ENCODE data around the gene MOB3B.
A peak's percentile ranks its signal among the peaks of the same experiment; 100 is the strongest.

The MOB3B gene

DNA sequence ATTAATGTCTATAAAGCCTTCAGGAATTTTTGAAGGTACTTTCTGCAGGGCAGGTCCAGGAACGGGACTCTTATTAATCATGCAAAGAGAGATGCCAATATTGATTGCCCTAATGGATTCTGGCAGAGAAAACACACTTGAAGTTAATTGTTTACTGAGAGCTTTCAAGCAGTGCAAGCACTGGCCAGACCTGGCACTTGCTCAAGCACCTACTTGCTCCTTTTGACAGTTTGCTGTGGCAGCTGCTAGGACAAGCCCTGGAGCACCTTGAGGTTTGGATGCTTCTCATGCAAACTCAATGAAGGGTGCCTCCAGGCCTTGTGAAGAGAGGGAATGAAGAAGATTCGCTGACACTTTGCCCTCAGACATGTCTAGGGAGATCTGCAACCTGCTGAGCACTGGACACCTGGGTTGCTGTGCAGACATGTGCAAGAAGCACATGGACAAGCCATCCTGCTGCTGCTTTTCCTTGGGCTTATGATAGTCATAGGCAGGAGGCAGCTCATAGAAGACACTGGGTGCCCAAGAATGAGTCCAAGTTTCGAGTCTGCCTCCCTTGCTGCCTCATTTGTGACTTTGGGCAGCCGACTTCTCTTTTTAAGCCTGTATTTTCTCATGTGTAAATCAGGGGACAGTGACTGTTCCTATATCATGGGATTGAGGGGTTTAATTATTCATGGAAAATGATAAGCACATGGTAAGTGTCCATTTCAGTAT is 143.8 kb downstream of the MOB3B start:
- Histone ChIP-seq H3K9me3 (ENCODE audit: insufficient read depth, low read depth, low read length) (no peaks in the 10 kb centered on the region), H2BK120ac (ENCODE audit: insufficient read depth, low read length, poor library complexity) (no peak overlapping the region), H3K79me1 (ENCODE audit: low read length) (peaks cover 4% of the 10 kb centered on the region), H4K8ac (ENCODE audit: low read depth, low read length) (no peak overlapping the region), H3K18ac (ENCODE audit: low read length) (no peak overlapping the region), H3K9ac (ENCODE audit: low read length) (no peak overlapping the region), H2AFZ (ENCODE audit: insufficient read depth, low read length, poor library complexity) (no peak overlapping the region), H3K23ac (ENCODE audit: low read length) (no peak overlapping the region), H3K36me3 (ENCODE audit: control insufficient read depth in 1 of 2, insufficient read depth in 2 of 2, low read length in 2 of 2) (no peaks in the 10 kb centered on the region), H3K4me3 (ENCODE audit: low read depth, low read length) (no peak overlapping the region), H3K4me1 (ENCODE audit: control insufficient read depth in 1 of 2, insufficient read depth in 2 of 2, low read length in 2 of 2) (peaks cover 12 to 13% of the 10 kb centered on the region in 2 experiments), H4K91ac (ENCODE audit: low read depth, low read length) (no peak overlapping the region), H3K27ac (ENCODE audit: low read depth, low read length) (no peak overlapping the region), H3K14ac (ENCODE audit: low read length) (no peak overlapping the region), H3K79me2 (ENCODE audit: control insufficient read depth, insufficient read depth, low read length, poor library complexity) (no peaks in the 10 kb centered on the region), H2BK12ac (ENCODE audit: low read length) (no peak overlapping the region), H4K12ac (ENCODE audit: low read depth, low read length) (no peak overlapping the region), H3K4ac (ENCODE audit: low read depth, low read length) (no peak overlapping the region), H2AK5ac (ENCODE audit: low read length) (no peak overlapping the region), H3K27me3 (ENCODE audit: insufficient read depth, low read length) (no peaks in the 10 kb centered on the region), H3K4me2 (ENCODE audit: low read length) (no peak overlapping the region), H2BK5ac (ENCODE audit: low read depth, low read length, poor library complexity) (no peak overlapping the region)
- peak; percentile 38 to 59 for DNase-seq
- WGBS (ENCODE audit: extremely low coverage, insufficient coverage, insufficient read length) = no CpG with 5 or more reads among the region's 4 CpGs

DNA sequence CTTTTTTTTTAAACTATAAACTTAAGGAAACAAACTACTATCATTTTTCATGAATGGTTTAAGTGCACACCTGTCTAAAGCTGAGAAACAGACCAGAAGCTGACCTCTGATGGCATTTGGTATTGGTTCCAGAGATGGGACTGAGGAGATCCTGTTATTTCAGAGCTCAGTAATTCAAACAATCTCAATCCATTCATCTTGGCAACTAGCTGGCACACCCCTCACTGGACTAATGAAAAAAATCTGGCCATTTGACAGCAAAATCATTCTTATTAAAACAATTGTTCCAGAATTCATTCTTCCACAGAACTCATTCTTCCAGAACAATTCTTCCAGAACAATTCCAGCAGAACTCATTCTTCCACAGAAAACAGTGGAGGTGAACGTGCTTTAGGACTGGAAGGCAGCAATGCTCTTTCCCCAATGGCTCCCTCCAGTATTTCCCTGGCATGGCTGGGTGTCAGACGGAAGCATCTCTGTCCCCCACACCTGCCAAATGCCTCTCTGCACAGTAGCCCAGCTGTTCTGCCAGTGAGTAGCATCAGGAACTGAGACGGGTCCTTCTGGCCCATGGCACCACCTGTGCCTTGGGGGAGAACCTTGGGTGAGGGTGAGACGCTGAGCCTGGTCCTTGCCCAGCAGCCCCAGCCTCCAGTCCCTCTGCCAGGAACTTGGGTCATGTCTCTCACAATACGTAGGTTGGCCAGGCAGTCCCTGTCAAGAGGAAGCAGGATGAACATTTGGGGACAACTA is 145.2 kb downstream of the MOB3B start:
- H3K36me3 ChIP-seq (ENCODE audit: control insufficient read depth in 1 of 2, insufficient read depth in 2 of 2, low read length in 2 of 2) = no peaks in the 10 kb centered on the region
- H3K23ac ChIP-seq (ENCODE audit: low read length) = no peak overlapping the region
- WGBS (ENCODE audit: extremely low coverage, insufficient coverage, insufficient read length) = no CpG with 5 or more reads among the region's 5 CpGs
- H2BK12ac ChIP-seq (ENCODE audit: low read length) = peak overlapping the region; percentile 44
- no peak overlapping the region for H4K12ac ChIP-seq (ENCODE audit: low read depth, low read length)
- peaks cover 4% of the 10 kb centered on the region for H3K79me1 ChIP-seq (ENCODE audit: low read length)
- no peaks in the 10 kb centered on the region for H3K9me3 ChIP-seq (ENCODE audit: insufficient read depth, low read depth, low read length)
- no peak overlapping the region for H2BK120ac ChIP-seq (ENCODE audit: insufficient read depth, low read length, poor library complexity)
- H2AK5ac ChIP-seq (ENCODE audit: low read length) = no peak overlapping the region
- no peak overlapping the region for H2BK5ac ChIP-seq (ENCODE audit: low read depth, low read length, poor library complexity)
- no peak overlapping the region for H3K4me2 ChIP-seq (ENCODE audit: low read length)
- no peak for DNase-seq
- H4K8ac ChIP-seq (ENCODE audit: low read depth, low read length) = peak overlapping the region; percentile 0
- no peaks in the 10 kb centered on the region for H3K27me3 ChIP-seq (ENCODE audit: insufficient read depth, low read length)
- H3K27ac ChIP-seq (ENCODE audit: low read depth, low read length) = no peak overlapping the region
- peaks cover 12 to 13% of the 10 kb centered on the region in 2 experiments for H3K4me1 ChIP-seq (ENCODE audit: control insufficient read depth in 1 of 2, insufficient read depth in 2 of 2, low read length in 2 of 2)
- no peak overlapping the region for H3K4me3 ChIP-seq (ENCODE audit: low read depth, low read length)
- no peaks in the 10 kb centered on the region for H3K79me2 ChIP-seq (ENCODE audit: control insufficient read depth, insufficient read depth, low read length, poor library complexity)
- no peak overlapping the region for H3K9ac ChIP-seq (ENCODE audit: low read length)
- no peak overlapping the region for H2AFZ ChIP-seq (ENCODE audit: insufficient read depth, low read length, poor library complexity)
- H3K14ac ChIP-seq (ENCODE audit: low read length) = no peak overlapping the region
- peak overlapping the region; percentile 73 for H3K18ac ChIP-seq (ENCODE audit: low read length)
- peak overlapping the region; percentile 30 for H3K4ac ChIP-seq (ENCODE audit: low read depth, low read length)
- H4K91ac ChIP-seq (ENCODE audit: low read depth, low read length) = no peak overlapping the region

DNA sequence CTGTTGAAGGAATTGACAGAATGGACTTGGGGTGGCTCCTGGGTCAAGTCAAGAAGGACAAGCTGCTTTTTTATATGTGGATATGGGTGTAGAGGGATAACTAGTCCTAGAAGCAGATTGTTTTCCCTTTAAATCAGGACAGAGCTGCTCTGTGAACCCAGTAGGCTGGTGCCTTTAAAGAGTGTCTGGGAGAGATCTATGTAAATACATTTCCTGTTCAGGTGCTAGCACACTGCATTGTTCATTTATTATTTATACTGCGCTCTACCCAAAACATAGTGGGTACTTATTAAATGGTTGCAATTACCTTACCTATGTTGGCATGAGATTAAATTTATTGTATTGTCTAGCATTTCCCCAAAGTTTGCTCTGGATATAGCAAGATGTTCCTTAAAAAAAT is 146.1 kb downstream of the MOB3B start:
- no peak overlapping the region for H2BK5ac ChIP-seq (ENCODE audit: low read depth, low read length, poor library complexity)
- no peak overlapping the region for H3K14ac ChIP-seq (ENCODE audit: low read length)
- no peak overlapping the region for H3K4me2 ChIP-seq (ENCODE audit: low read length)
- H2BK12ac ChIP-seq (ENCODE audit: low read length) = no peak overlapping the region
- no peaks in the 10 kb centered on the region for H3K9me3 ChIP-seq (ENCODE audit: insufficient read depth, low read depth, low read length)
- no peak for DNase-seq
- no peak overlapping the region for H2AK5ac ChIP-seq (ENCODE audit: low read length)
- H4K12ac ChIP-seq (ENCODE audit: low read depth, low read length) = no peak overlapping the region
- H2BK120ac ChIP-seq (ENCODE audit: insufficient read depth, low read length, poor library complexity) = no peak overlapping the region
- no CpG with 5 or more reads among the region's 1 CpG for WGBS (ENCODE audit: extremely low coverage, insufficient coverage, insufficient read length)
- peaks cover 12 to 13% of the 10 kb centered on the region in 2 experiments for H3K4me1 ChIP-seq (ENCODE audit: control insufficient read depth in 1 of 2, insufficient read depth in 2 of 2, low read length in 2 of 2)
- no peak overlapping the region for H3K23ac ChIP-seq (ENCODE audit: low read length)
- no peak overlapping the region for H4K8ac ChIP-seq (ENCODE audit: low read depth, low read length)
- H3K36me3 ChIP-seq (ENCODE audit: control insufficient read depth in 1 of 2, insufficient read depth in 2 of 2, low read length in 2 of 2) = no peaks in the 10 kb centered on the region
- H2AFZ ChIP-seq (ENCODE audit: insufficient read depth, low read length, poor library complexity) = no peak overlapping the region
- H3K27ac ChIP-seq (ENCODE audit: low read depth, low read length) = no peak overlapping the region
- no peak overlapping the region for H3K9ac ChIP-seq (ENCODE audit: low read length)
- H3K4ac ChIP-seq (ENCODE audit: low read depth, low read length) = no peak overlapping the region
- no peak overlapping the region for H3K18ac ChIP-seq (ENCODE audit: low read length)
- peaks cover 4% of the 10 kb centered on the region for H3K79me1 ChIP-seq (ENCODE audit: low read length)
- no peaks in the 10 kb centered on the region for H3K79me2 ChIP-seq (ENCODE audit: control insufficient read depth, insufficient read depth, low read length, poor library complexity)
- no peaks in the 10 kb centered on the region for H3K27me3 ChIP-seq (ENCODE audit: insufficient read depth, low read length)
- H3K4me3 ChIP-seq (ENCODE audit: low read depth, low read length) = no peak overlapping the region
- H4K91ac ChIP-seq (ENCODE audit: low read depth, low read length) = no peak overlapping the region

DNA sequence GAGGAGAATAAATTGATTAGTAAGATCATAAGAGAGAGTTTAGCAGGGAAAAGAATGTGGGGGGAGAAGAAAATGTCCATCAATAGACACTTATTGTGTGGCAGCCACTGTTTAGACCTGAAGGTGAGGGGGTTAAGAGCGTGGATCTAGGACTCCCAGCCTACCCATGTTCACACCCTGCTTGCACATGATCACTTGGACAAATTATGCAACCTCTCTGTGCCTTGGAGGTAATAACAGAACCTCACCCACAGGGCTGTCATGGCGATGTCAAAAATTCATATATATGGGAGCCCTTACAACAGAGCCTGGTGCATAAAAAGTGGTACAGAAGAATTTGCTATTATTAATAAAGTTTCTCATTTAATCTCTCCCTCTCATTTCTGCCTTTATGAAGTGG is 146.6 kb downstream of the MOB3B start:
- Histone ChIP-seq H3K79me1 (ENCODE audit: low read length) (peaks cover 4% of the 10 kb centered on the region), H3K9me3 (ENCODE audit: insufficient read depth, low read depth, low read length) (no peaks in the 10 kb centered on the region), H2AFZ (ENCODE audit: insufficient read depth, low read length, poor library complexity) (no peak overlapping the region), H2BK5ac (ENCODE audit: low read depth, low read length, poor library complexity) (no peak overlapping the region), H3K36me3 (ENCODE audit: control insufficient read depth in 1 of 2, insufficient read depth in 2 of 2, low read length in 2 of 2) (no peaks in the 10 kb centered on the region), H2BK120ac (ENCODE audit: insufficient read depth, low read length, poor library complexity) (no peak overlapping the region), H3K79me2 (ENCODE audit: control insufficient read depth, insufficient read depth, low read length, poor library complexity) (no peaks in the 10 kb centered on the region), H3K27ac (ENCODE audit: low read depth, low read length) (no peak overlapping the region), H3K9ac (ENCODE audit: low read length) (no peak overlapping the region), H3K23ac (ENCODE audit: low read length) (no peak overlapping the region), H4K12ac (ENCODE audit: low read depth, low read length) (no peak overlapping the region), H3K14ac (ENCODE audit: low read length) (no peak overlapping the region), H3K4me3 (ENCODE audit: low read depth, low read length) (no peak overlapping the region), H4K91ac (ENCODE audit: low read depth, low read length) (no peak overlapping the region), H3K27me3 (ENCODE audit: insufficient read depth, low read length) (no peaks in the 10 kb centered on the region), H3K4me2 (ENCODE audit: low read length) (no peak overlapping the region), H4K8ac (ENCODE audit: low read depth, low read length) (no peak overlapping the region), H3K4ac (ENCODE audit: low read depth, low read length) (no peak overlapping the region), H2BK12ac (ENCODE audit: low read length) (no peak overlapping the region), H2AK5ac (ENCODE audit: low read length) (no peak overlapping the region), H3K18ac (ENCODE audit: low read length) (no peak overlapping the region), H3K4me1 (ENCODE audit: control insufficient read depth in 1 of 2, insufficient read depth in 2 of 2, low read length in 2 of 2) (peaks cover 12 to 13% of the 10 kb centered on the region in 2 experiments)
- DNase-seq = peak; percentile 45 to 75
- no CpG with 5 or more reads among the region's 2 CpGs for WGBS (ENCODE audit: extremely low coverage, insufficient coverage, insufficient read length)

Measured in trophoblast cell (in vitro differentiated cells and primary cell).